Measurements from ENCODE around the gene ZFP91. TPM values are rescaled to one million over a fixed set of nuclear protein-coding genes. Genes with fewer than 3 reads are reported as not detected.

ZFP91 gene
- total and polyA plus RNA-seq, 2 donors (not counting 3 experiments of a cell fraction or from before 2014, with no cell fraction given), result 20.2 to 52.0 TPM

DNA sequence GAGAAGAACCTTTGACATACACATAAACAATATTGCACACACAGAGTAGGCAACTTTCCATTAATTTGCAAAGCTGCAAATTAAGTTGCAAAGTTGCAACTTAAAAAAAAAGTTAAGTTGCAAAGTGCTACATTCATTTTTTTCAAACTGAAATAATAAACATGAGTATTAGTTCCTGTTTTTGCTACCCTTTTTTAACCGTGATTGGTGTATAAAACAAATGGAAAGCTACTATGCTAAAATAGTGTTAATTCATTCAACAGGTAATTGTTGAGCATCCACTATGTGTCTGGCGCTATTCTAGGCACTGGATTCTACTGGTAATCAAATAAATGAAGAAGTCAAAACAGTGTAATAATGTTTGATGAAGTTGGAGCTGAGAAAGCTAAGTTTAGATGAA lies 8.1 kb downstream of the ZFP91 start:
- dilution Hi-C loops (cut with MboI; ENCODE audit: extremely low pct_ligation_motif_present, low sequenced_read_pairs), result no loop called here
- CTCF ChIA-PET, result interaction anchor here (1.2 to 1.3 kb wide), 2 partner anchors 43 to 471 kb away, joined by 3 read pairs; no protein-coding TSS in a partner anchor
- FAIRE-seq, result no peak

More for the DNA sequence above, 8.1 kb downstream of the ZFP91 start:
- no peak for DNase-seq (ENCODE audit: low read depth, low spot score)
- H3K9me1 ChIP-seq (replicated peaks; ENCODE audit: control insufficient read depth, extremely low read depth, insufficient read depth, low read length), result no peaks in the 10 kb centered on the region
- H3K27me3 ChIP-seq (ENCODE audit: control insufficient read depth in 2 of 2, insufficient read depth in 2 of 2, low read length in 2 of 2), result no peaks in the 10 kb centered on the region
- intact Hi-C loops (cut with micrococcal nuclease), result no loop called here
- H3K9me3 ChIP-seq (replicated peaks; ENCODE audit: control insufficient read depth, insufficient read depth, low read length), result no peaks in the 10 kb centered on the region
- no TSS peak for BruUV-seq (replicated peaks)
- no peak overlapping the region for H2AFZ ChIP-seq (ENCODE audit: low read depth, low read length)
- H3K79me2 ChIP-seq (ENCODE audit: control insufficient read depth, insufficient read depth, low read length), result peaks cover 96% of the 10 kb centered on the region
- no peaks in the 10 kb centered on the region for H3K4me1 ChIP-seq (ENCODE audit: control insufficient read depth, extremely low read depth, insufficient read depth, low read length)
- no peaks in the 10 kb centered on the region for H4K20me1 ChIP-seq (replicated peaks; ENCODE audit: control insufficient read depth, extremely low read depth, insufficient read depth, low read length)
- H3K4me3 ChIP-seq (replicated peaks in 1 of 3; ENCODE audit: insufficient read depth in 1 of 3, low read depth in 1 of 3, low read length in 3 of 3), result no peak overlapping the region
- no peak overlapping the region for H3K27ac ChIP-seq (ENCODE audit: insufficient read depth, low read depth, low read length)
- H3K36me3 ChIP-seq (ENCODE audit: control insufficient read depth in 2 of 2, extremely low read depth in 1 of 2, insufficient read depth in 2 of 2, low read length in 2 of 2), result peaks cover 0 to 2% of the 10 kb centered on the region in 2 experiments
- TF ChIP-seq GATA2 (IDR thresholded peaks at IDR 0.05; ENCODE audit: insufficient read depth, insufficient read length, low read depth, low read length) (no peak), JUN (IDR thresholded peaks at IDR 0.05; ENCODE audit: borderline replicate concordance, insufficient read depth, insufficient read length, low read depth) (no peak), EZH2 (IDR thresholded peaks at IDR 0.05; ENCODE audit: borderline replicate concordance, low read depth, low read length, severe bottlenecking) (no peak), POLR2A (IDR thresholded peaks at IDR 0.05; ENCODE audit: low read depth, low read length) (no peak), FOS (IDR thresholded peaks at IDR 0.05; ENCODE audit: borderline replicate concordance, insufficient read depth, low read length) (no peak), MYC (IDR thresholded peaks at IDR 0.05; ENCODE audit: low read depth, low read length) (no peak), POLR2AphosphoS5 (IDR thresholded peaks at IDR 0.05; ENCODE audit: insufficient read depth, low read depth, low read length) (no peak)
- TF ChIP-seq, protein P1, sequence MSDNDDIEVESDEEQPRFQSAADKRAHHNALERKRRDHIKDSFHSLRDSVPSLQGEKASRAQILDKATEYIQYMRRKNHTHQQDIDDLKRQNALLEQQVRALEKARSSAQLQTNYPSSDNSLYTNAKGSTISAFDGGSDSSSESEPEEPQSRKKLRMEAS (IDR thresholded peaks at IDR 0.05; ENCODE audit: insufficient read depth, insufficient read length), result no peak
- TF ChIP-seq, protein P2, sequence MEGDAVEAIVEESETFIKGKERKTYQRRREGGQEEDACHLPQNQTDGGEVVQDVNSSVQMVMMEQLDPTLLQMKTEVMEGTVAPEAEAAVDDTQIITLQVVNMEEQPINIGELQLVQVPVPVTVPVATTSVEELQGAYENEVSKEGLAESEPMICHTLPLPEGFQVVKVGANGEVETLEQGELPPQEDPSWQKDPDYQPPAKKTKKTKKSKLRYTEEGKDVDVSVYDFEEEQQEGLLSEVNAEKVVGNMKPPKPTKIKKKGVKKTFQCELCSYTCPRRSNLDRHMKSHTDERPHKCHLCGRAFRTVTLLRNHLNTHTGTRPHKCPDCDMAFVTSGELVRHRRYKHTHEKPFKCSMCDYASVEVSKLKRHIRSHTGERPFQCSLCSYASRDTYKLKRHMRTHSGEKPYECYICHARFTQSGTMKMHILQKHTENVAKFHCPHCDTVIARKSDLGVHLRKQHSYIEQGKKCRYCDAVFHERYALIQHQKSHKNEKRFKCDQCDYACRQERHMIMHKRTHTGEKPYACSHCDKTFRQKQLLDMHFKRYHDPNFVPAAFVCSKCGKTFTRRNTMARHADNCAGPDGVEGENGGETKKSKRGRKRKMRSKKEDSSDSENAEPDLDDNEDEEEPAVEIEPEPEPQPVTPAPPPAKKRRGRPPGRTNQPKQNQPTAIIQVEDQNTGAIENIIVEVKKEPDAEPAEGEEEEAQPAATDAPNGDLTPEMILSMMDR (IDR thresholded peaks at IDR 0.05; ENCODE audit: extremely low read depth in 1 of 2, insufficient read depth in 1 of 2, low read depth in 1 of 2, low read length in 2 of 2), result no peak
- no peak overlapping the region for H3K9ac ChIP-seq (replicated peaks; ENCODE audit: extremely low read depth, insufficient read depth, low read length)
- POLR2A ChIA-PET, result no interaction called here
- no peak overlapping the region for H3K4me2 ChIP-seq (ENCODE audit: insufficient read depth, low read length)

Measured in endothelial cell of umbilical vein (primary cell).